PC-9 (cell line): ENCODE measurements around the gene LSM12.
A peak's percentile ranks its signal among the peaks of the same experiment; 100 is the strongest.

Experiments used
- EZH2 ChIP-seq: fragments of 200-600 bp; sonication (generic); IDR thresholded peaks from 2 replicates; pipeline ENCODE4 v1.8.0; 2017; ENCODE audit warnings: antibody characterized with exemption, low read depth
- TF ChIP-seq, protein P1 (sequence below): fragments of 200-600 bp; sonication (generic); conservative IDR thresholded peaks from 2 replicates; pipeline ENCODE4 v1.6.1; 2017; ENCODE audit warnings: mixed run types, antibody characterized with exemption, mild to moderate bottlenecking, moderate library complexity

DNA sequence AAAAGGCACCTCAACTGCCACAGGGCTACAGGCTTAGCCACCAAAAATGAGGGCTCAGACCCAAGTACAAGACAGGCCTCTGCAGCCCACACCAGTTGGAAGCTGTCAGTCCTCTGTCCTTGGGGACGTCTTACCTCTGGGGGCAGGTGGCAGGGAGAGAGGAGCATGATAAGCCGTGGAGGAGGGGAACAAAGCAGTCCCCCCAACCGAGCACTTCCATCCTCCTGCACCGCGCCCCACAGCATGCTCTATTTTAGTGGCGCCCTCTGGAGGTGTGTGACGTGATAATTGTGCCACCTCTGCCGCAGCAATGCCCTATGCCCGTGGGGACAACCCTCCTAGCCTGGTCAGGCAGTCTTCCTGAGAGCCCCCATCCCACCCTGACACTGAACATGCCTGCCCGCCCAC is 17.7 kb upstream of the LSM12 start:
- TF ChIP-seq, protein P1, sequence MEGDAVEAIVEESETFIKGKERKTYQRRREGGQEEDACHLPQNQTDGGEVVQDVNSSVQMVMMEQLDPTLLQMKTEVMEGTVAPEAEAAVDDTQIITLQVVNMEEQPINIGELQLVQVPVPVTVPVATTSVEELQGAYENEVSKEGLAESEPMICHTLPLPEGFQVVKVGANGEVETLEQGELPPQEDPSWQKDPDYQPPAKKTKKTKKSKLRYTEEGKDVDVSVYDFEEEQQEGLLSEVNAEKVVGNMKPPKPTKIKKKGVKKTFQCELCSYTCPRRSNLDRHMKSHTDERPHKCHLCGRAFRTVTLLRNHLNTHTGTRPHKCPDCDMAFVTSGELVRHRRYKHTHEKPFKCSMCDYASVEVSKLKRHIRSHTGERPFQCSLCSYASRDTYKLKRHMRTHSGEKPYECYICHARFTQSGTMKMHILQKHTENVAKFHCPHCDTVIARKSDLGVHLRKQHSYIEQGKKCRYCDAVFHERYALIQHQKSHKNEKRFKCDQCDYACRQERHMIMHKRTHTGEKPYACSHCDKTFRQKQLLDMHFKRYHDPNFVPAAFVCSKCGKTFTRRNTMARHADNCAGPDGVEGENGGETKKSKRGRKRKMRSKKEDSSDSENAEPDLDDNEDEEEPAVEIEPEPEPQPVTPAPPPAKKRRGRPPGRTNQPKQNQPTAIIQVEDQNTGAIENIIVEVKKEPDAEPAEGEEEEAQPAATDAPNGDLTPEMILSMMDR: peak; percentile 54
- TF ChIP-seq EZH2: no peak
